NB4 (cell line): Measurements from ENCODE around the gene CRACDL.
A peak's percentile ranks its signal among the peaks of the same experiment; 100 is the strongest.

Source experiments
- DNase-seq: peaks from one replicate; pipeline ENCODE4 v3.0.0; 2010; ENCODE audit warnings: low read depth
- H3K4me3 ChIP-seq: one replicate; pipeline ENCODE4 v1.5.1; 2011; ENCODE audit warnings: mild to moderate bottlenecking, low read depth, low read length, moderate library complexity
- MYC ChIP-seq: IDR thresholded peaks from 2 replicates; pipeline ENCODE4 v1.6.1; 2011; ENCODE audit warnings: low read depth, low read length
- POLR2A ChIP-seq: IDR thresholded peaks from 2 replicates; pipeline ENCODE4 v1.6.1; 2011; ENCODE audit warnings: mild to moderate bottlenecking; ENCODE audit not compliant: insufficient read length; ENCODE audit errors: extremely low read depth
- TF ChIP-seq, protein P1 (sequence below): IDR thresholded peaks from 2 replicates; pipeline ENCODE4 v1.6.1; 2011; ENCODE audit warnings: low read depth, low read length
- TF ChIP-seq, protein P2 (sequence below): IDR thresholded peaks from one replicate; pipeline ENCODE4 v1.5.1; 2012; ENCODE audit warnings: low read depth, low read length

CRACDL gene

GRCh38 chr2:98807221-98807620 is 128.8 kb downstream of the CRACDL start:
- DNase-seq: peak; percentile 70
- no peak overlapping the region for H3K4me3 ChIP-seq
- TF ChIP-seq, protein P1, sequence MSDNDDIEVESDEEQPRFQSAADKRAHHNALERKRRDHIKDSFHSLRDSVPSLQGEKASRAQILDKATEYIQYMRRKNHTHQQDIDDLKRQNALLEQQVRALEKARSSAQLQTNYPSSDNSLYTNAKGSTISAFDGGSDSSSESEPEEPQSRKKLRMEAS: no peak
- TF ChIP-seq, protein P2, sequence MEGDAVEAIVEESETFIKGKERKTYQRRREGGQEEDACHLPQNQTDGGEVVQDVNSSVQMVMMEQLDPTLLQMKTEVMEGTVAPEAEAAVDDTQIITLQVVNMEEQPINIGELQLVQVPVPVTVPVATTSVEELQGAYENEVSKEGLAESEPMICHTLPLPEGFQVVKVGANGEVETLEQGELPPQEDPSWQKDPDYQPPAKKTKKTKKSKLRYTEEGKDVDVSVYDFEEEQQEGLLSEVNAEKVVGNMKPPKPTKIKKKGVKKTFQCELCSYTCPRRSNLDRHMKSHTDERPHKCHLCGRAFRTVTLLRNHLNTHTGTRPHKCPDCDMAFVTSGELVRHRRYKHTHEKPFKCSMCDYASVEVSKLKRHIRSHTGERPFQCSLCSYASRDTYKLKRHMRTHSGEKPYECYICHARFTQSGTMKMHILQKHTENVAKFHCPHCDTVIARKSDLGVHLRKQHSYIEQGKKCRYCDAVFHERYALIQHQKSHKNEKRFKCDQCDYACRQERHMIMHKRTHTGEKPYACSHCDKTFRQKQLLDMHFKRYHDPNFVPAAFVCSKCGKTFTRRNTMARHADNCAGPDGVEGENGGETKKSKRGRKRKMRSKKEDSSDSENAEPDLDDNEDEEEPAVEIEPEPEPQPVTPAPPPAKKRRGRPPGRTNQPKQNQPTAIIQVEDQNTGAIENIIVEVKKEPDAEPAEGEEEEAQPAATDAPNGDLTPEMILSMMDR: no peak
- TF ChIP-seq POLR2A (no peak), MYC (no peak)

GRCh38 chr2:98806236-98806697 is 129.8 kb downstream of the CRACDL start:
- H3K4me3 ChIP-seq: peak overlapping the region; percentile 10
- peak; percentile 87 for DNase-seq
- TF ChIP-seq MYC (no peak), POLR2A (no peak)
- TF ChIP-seq, protein P2: no peak
- TF ChIP-seq, protein P1: no peak

DNA sequence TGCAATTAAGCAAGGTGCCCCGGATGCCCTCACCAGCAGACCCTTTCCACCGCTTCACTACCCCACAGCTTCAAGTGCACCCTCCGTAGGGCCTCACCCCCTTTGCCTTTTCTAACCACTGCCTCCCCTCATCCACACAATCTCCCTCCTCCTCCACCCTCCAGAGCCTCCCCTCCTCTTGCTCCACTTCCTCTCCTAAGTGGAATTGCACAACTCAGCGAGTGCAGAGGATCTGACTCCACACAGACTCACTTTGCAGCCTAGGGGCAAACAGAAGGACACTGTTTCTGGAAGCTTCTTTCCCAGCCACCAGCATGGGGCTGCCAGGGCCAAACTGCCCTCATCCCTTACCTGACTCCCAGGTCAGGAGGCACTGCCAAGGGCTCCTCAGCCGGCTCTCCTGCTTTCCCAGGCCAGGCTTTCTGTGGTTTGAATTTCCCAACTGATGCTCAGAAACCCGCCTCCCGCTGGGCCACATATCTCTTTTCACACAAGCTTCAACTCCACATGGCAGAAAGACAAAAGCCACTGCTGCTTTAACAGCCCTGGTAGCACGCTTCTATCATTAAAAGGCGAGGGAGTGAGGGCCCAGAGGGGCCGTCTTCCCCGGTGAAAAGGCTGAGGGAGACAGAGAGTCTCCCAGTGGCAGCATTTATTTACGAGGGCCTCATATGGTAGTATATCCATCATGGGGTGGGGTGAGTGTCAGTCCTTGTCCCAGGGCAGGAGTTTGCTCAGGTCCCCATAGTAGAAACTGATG is 130.4 kb downstream of the CRACDL start:
- DNase-seq: peak; percentile 100

DNA sequence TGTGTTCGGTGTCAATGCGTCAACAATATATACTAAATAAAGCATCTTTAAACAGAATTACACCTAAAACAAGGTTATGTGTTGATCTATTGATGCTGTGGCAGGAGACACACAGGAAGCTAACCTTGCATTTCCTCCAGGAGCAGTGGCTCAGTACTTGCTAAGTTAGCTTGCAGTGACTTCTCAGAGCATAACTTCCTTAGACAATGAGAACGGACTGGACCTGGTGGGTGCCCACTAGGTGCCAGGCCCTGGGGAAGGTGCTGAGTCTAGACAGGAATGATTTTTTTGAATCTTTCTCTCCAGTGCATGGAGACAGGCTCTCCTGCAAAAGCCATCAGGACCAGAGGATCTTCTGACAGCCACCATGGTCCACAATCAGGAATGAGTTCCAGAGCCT is 131.3 kb downstream of the CRACDL start:
- H3K4me3 ChIP-seq: peak overlapping the region; percentile 4
- TF ChIP-seq, protein P2: no peak
- TF ChIP-seq, protein P1: no peak
- TF ChIP-seq POLR2A (no peak), MYC (no peak)

More for the DNA sequence above, 130.4 kb downstream of the CRACDL start:
- TF ChIP-seq, protein P2: no peak
- TF ChIP-seq, protein P1: peak; percentile 83
- TF ChIP-seq MYC: peak; percentile 70
- peak; percentile 33 for TF ChIP-seq POLR2A
- H3K4me3 ChIP-seq: peak overlapping the region; percentile 10

GRCh38 chr2:98804265-98804650 is 131.8 kb downstream of the CRACDL start:
- TF ChIP-seq, protein P1: 0 out of 2 replicates have a peak, but pooled peaks have one; percentile 14
- no peak for TF ChIP-seq MYC
- H3K4me3 ChIP-seq: no peak overlapping the region
- DNase-seq: no peak

More for the DNA sequence above, 131.3 kb downstream of the CRACDL start:
- peak; percentile 63 for DNase-seq

DNA sequence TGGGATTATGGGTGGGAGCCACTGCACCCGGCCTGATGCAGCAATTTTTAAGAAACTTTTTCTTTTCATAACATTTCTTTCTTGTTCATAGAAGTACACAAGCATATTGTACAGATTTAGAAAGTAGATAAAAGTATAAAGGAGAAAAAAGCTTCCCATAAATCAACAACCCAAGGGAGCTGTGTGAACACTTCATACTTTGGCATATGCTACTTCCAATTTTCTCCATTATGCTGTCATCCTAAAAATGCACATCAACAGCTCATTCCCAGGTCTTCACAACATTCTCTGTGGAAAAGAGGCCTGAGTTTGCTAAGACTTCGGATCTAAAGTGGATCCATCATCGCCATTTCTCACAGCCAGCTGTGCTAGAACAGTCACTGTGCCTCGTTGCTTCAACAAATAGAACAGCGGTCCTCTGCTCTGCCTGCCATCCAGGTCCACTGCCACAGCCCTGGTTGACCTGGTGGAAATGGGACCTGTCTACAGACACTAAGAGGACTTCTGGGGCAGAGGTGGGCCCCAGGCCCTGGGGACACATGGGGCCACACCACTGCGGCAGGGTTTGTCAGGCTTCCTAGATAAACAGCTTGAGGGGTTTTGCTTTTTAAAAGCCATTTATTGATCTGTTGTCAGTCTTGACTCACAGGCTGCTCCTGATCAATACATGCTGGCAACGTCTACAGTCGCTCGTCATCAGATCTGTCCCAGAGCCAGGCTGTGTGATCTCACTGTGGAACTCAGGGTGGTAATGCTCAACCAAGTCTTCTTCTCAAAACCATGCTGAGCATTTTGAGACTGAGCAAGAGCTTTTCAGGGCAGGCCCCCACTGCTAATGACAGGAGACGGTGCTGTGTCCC is 132.4 kb downstream of the CRACDL start:
- DNase-seq: no peak
- TF ChIP-seq, protein P2: no peak
- TF ChIP-seq POLR2A: no peak
- TF ChIP-seq, protein P1: no peak
- TF ChIP-seq MYC: no peak
- no peak overlapping the region for H3K4me3 ChIP-seq
